ENCODE results near the gene LALBA.
A peak's percentile ranks its signal among the peaks of the same experiment; 100 is the strongest.
"Not testable (repeated sequence)": the region's sequence is repeated elsewhere in the genome, so short reads cannot be mapped to it uniquely, and the experiment has no call there.

The LALBA gene

DNA sequence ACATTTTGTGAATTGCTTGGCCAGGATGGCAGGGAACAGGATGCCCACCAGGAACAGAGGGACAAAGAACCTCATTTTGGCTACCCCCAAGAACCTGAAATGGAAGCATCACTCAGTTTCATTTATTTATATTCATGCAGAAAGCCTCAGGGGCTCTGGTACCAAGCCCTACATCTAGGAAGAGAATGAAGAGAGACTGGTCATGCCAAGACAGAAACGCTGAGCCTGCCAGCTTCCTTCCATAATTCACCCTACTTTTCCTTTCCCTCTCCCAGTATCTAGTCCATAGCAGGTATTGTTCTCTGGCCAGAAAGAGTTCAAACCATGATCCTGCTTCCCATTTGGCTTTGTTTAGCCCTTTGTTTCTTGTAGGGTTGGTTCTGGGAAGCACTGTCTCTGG, at the start of gene LALBA:
Gene LALBA, minus strand, starts transcription at position 101 of the 400 bp plus-strand sequence. Its CDS starts 26 bp downstream, at position 75.
- DNase-seq = no peak

DNA sequence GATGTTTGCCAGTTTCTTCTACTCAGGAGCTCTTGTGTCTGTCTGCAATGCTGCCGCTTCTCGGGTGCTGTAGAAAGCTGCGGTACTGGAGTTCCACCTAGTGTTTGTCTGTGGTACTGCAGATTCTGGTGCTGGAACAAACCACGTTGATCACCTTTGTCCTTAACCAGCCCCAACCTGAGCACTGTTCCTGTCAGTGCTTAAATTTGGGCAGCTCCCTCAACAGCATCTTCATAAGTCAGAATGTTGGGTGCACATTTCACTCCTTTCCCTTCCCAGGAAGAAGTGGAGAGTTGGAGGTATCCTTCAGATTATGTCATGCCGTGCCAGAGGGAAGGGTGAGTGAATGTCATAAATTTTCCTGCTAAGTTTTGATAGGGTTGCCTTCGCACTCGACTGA, 48.7 kb upstream of the LALBA start:
- DNase-seq = peak; percentile 75

- no peak for DNase-seq
Measured at GRCh38 chr12:48615681-48616080, 45.8 kb upstream of the LALBA start.

GRCh38 chr12:48613321-48613720, 43.5 kb upstream of the LALBA start:
- no peak for DNase-seq

DNA sequence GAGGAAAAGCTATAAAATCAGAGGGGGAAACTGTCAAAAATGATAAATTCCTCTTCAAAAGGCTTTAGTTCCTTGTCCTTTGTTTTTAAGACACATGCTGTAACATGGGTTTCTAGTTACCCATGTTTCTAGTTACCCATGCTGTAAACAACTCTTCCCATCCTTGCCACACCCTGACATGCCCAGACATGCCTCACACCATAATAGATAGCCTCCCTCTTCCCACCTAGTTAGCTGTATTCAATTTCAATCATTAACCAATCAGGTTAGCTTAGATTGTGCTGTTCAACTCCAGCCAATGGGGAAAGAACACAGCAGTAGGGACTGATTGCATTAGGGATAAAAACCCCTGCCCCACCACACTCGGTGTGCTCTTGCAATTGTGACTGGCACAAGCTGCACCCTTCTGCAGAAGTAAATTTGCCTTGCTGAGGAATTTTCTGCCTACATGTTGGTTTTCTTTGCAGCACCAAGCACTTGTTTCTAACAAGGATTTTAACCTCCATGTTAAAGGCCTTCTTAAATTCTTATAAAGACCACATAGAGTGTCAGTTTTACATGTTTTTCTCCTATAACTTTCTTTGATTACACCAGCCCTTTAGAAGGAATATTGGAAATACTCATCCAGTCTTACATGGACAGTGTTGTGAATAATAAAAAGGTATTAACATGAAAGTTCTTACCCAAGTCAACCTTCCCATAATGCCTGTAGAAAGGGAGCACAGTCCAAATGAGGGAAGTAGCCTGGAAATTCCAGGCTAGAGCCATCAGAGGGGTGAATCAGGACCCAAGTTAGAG, 32.5 kb upstream of the LALBA start:
- peak; percentile 45 for DNase-seq

DNA sequence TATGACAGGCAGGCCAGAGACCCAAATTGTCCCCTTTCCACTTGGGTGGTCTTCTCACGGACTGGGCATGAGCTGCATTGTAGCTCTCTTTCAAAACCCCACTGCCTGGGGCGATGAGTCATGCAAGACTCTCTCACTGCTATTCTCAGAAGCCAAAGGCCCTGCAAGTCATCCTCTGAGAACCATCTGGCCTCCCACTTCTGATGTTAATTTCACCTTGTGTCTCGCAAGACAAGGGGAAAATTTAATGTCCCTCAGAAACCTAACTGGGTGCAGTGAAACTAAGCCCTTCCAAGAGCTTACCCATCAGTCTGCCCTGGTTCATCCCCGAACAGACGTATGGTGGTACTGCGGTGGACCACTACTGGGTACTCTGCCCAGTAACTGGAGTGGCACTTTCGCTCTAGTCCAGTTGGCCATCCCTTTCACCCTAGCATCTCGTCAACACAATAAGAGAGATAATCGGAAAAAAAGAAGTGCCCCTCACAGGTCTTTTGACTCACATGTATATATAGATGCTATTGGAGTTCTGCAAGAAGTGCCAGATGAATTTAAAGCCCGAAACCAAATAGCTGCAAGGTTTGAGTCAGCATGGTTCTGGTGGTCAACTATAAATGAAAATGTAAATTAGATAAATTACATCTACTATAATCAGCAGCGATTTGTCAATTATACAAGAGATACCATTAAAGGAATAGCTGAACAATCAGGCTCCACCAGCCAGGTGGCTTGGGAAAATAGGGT, 31.3 kb upstream of the LALBA start:
- DNase-seq = no peak

DNA sequence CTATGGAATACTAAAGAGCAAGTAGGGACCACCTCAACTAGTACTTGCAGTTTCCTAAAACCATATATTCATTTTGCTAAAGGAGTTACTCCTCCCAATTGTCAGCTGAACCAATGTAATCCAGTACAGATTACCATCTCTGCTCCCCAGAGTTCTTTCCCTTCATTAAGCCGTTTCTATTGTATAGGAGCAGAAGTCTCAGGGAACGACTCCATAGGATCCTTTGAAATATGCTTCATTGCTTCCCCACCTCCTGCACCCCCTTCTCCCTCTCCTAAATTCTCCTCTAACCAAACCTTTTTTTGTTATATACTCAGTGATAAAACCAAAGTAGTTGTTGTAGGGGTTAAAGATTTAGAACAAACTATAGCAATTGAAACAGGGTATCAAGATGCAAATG, 30.7 kb upstream of the LALBA start:
- no peak for DNase-seq

DNA sequence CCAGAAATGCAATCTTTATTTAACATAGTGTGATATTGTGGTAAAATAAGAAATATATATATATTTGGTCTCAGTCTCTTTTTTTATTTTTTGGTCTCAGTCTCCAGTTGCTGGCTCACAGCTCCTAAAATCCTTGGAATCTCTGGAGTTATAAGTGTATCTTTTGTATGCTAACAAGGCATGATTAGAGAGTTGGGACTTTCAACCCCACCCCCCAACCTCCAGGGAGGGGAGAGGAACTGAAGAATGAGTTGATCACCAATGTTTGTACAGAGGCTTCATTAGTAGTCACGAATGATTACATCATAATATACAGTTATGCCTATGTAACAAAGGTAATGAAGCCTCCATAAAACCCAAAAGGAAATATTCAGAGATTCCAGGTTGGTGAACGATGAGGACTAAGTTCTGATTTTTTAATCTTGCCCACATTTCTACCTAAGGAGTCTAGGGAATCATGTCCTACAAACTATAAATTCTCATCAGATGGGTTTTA, 22.8 kb upstream of the LALBA start:
- no peak for DNase-seq

- DNase-seq = no peak
Measured at GRCh38 chr12:48586361-48586760, 16.5 kb upstream of the LALBA start.

DNA sequence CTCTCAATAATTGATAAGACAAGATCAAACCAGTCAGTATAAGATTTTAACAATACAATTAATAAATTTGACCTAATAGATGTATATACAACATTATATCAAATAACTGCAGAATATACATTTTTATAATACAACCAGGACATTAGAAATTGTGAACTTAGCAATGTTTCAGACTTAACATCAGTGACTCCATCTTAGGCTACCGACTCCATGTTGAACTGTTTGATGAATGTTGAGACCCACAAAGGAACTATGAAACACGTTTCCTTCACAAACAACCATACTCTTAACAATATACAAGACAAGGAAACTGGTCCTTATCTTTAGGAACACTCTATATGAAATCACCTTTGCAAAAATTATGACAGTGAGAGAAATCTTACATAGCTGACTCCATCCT, 13.9 kb upstream of the LALBA start:
- no peak for DNase-seq

DNA sequence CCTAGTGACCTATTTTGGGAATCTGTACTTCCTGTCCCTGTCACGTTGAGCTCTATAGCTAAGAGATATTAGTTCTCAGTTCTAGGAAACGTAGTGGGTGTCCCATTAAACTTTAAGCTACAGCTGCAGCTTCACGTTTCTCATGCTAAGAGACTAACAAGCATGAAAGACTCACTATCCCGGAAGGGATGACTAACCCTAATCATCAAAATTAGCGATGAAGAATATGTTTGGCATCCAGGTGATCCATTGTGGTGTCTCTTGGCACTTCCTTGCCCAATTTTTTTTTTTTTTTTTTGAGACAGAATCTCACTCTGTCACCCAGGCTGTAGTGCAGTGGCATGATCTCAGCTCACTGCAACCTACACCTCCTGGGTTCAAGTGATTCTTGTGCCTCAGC, 11.0 kb upstream of the LALBA start:
- DNase-seq = no peak

DNA sequence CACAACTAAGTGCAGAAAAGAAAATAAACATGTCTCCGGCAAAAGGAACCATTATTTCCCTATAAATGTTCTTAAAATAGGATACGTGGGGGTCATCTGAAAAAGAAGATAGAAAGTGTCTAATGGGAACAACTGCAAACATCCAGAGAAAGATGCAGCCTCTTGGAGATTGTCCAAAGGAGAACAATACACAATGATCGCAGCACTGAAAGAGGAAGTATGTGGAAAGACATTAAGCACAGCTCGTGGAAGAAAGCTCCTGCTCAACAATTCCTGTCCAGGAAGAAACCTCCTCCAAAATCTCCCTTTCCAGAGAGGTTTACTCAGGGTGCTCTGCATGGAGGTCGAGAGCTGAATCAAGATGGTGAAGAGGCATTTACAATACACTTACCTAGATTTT, 2.5 kb upstream of the LALBA start:
- DNase-seq = no peak

GRCh38 chr12:48567731-48568130, 2.1 kb downstream of the LALBA start:
- DNase-seq = no peak

GRCh38 chr12:48557919-48558318, 11.9 kb downstream of the LALBA start:
- no peak for DNase-seq

GRCh38 chr12:48556631-48557030, 13.2 kb downstream of the LALBA start:
- no peak for DNase-seq

DNA sequence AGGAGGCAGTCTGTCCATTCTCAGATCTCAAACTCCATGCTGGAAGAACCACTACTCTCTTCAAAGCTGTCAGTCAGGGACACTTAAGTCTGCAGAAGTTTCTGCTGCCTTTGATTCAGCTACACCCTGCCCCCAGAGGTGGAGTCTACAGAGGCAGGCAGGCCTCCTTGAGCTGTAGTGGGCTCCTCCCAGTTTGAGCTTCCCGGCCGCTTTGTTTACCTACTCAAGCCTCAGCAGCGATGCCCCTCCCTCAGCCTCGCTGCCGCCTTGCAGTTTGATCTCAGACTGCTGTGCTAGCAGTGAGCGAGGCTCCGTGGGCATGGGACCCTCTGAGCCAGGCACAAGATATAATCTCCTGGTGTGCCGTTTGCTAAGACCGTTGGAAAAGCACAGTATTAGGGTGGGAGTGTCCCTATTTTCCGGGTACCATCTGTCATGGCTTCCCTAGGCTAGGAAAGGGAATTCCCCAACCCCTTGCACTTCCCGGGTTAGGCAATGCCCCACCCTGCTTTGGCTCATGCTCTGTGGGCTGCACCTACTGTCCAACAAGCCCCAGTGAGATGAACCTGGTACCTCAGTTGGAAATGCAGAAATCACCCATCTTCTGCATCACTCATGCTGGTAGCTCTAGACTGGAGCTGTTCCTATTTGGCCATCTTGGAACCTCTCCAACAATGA, 16.0 kb downstream of the LALBA start:
- not testable (repeated sequence) for DNase-seq

DNA sequence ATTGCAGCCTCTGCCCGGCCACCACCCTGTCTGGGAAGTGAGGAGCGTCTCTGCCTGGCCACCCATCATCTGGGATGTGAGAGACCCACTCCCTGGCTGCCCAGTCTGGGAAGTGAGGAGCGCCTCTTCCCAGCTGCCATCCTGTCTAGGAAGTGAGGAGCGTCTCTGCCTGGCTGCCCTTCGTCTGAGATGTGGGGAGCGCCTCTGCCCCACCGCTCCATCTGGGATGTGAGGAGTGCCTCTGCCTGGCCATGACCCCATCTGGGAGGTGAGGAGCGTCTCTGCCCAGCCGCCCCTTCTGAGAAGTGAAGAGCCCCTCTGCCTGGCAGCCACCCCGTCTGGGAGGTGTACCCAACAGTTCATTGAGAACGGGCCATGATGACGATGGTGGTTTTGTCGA, 18.2 kb downstream of the LALBA start:
- DNase-seq = not testable (repeated sequence)

DNA sequence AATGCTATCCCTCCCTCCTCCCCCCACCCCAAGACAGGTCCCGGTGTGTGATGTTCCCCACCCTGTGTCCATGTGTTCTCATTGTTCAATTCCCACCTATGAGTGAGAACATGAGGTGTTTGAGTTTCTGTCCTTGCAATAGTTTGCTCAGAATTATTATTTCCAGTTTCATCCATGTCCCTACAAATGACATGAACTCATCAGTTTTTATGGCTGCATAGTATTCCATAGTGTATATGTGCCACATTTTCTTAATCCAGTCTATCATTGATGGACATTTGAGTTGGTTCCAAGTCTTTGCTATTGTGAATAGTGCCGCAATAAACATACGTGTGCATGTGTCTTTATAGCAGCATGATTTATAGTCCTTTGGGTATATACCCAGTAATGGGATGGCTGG, 22.8 kb downstream of the LALBA start:
- not testable (repeated sequence) for DNase-seq

GRCh38 chr12:48545833-48546469, 23.9 kb downstream of the LALBA start:
- no peak for DNase-seq

DNA sequence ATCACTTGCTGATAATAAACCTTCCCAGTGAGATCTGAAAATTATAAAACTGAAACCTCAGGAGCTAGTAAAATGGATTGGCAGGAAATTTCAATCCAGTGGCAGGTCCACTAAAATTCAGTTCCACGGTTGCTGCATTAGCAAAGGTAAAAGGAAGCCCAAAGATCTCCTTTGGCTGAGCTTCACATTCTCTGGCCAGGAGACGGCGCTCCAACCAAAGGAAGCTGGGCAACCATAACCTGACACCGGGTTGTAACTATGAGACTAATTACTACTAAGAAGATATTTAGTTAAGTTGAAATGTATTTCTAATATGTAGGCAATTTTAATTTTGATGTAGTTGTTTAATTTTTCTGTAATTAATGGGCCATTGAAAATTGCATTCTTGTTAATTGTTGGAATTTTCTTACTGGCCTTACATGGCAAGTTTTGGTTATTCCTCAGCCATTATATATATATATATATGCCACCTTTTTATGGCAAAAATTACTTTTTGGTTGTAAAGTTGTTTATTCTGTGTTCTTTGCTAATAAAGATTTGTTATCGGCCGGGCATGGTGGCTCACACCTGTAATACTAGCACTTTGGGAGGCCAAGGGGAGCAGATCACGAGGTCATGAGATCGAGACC, 27.4 kb downstream of the LALBA start:
- DNase-seq = no peak

- DNase-seq = no peak
Measured at GRCh38 chr12:48536602-48537001, 33.2 kb downstream of the LALBA start.

- DNase-seq = no peak
Measured at GRCh38 chr12:48532601-48533000, 37.2 kb downstream of the LALBA start.

All from NCI-H2171 treated with DMSO at 0.1 percent for 48 hours (cell line).